ENCODE measurements around the gene LRRC34. TPM values are rescaled to one million over a fixed set of nuclear protein-coding genes. Genes with fewer than 3 reads are reported as not detected.

The LRRC34 gene
- total and polyA plus RNA-seq, 2 of the 8 experiments (the other 6 are each of a cell fraction or from before 2014, with no cell fraction given), result 3.3 to 4.1 TPM

GRCh38 chr3:169815590-169816150, 3.0 kb upstream of the LRRC34 start:
- H2BK12ac ChIP-seq (ENCODE audit: low read depth, low read length), result no peak overlapping the region
- H3K9ac ChIP-seq (replicated peaks in 1 of 4; ENCODE audit: extremely low read depth in 1 of 4, low read depth in 3 of 4, low read length in 3 of 4), result no peak overlapping the region
- no peak for TF ChIP-seq CBX8 (IDR thresholded peaks at IDR 0.05; ENCODE audit: borderline replicate concordance, low read depth, low read length)
- no peak for TF ChIP-seq SP1 (IDR thresholded peaks at IDR 0.05; ENCODE audit: low read depth, low read length)
- TF ChIP-seq CBX5 (IDR thresholded peaks at IDR 0.05; ENCODE audit: low read depth, low read length), result no peak
- TF ChIP-seq E2F6 (IDR thresholded peaks at IDR 0.05), result no peak
- TF ChIP-seq YY1 (IDR thresholded peaks at IDR 0.05; ENCODE audit: low read depth, low read length), result no peak
- no peak for TF ChIP-seq EGR1 (IDR thresholded peaks at IDR 0.05; ENCODE audit: borderline replicate concordance, low read depth, low read length)
- no peak for TF ChIP-seq POLR2AphosphoS5 (IDR thresholded peaks at IDR 0.05; ENCODE audit: low read depth, low read length)
- TF ChIP-seq SIN3A (conservative IDR thresholded peaks at IDR 0.05 in 1 of 2, IDR thresholded peaks at IDR 0.05 in 1 of 2; ENCODE audit: low read depth in 1 of 2, low read length in 2 of 2), result no peak
- no peak for TF ChIP-seq GTF2F1 (IDR thresholded peaks at IDR 0.05; ENCODE audit: borderline replicate concordance, low read depth, low read length)
- TF ChIP-seq JUND (IDR thresholded peaks at IDR 0.05; ENCODE audit: low read length), result no peak
- no peak overlapping the region for H2BK20ac ChIP-seq (ENCODE audit: low read length)
- no peaks in the 10 kb centered on the region; a peak in 1 of 4 replicates for H3K9me3 ChIP-seq (ENCODE audit: insufficient read depth in 2 of 2, low read depth in 1 of 2, low read length in 1 of 2)
- H3K23ac ChIP-seq (ENCODE audit: insufficient read length), result no peak overlapping the region
- H4K91ac ChIP-seq (replicated peaks; ENCODE audit: insufficient read length, low read length), result no peak overlapping the region
- H3K79me1 ChIP-seq (ENCODE audit: low read depth, low read length), result no peaks in the 10 kb centered on the region
- no peak overlapping the region for H2BK5ac ChIP-seq (ENCODE audit: low read depth, low read length)
- H3K79me2 ChIP-seq (ENCODE audit: control insufficient read depth in 1 of 2, insufficient read depth in 2 of 2, low read length in 2 of 2), result no peaks in the 10 kb centered on the region
- no peak overlapping the region for H4K8ac ChIP-seq (ENCODE audit: extremely low read depth, insufficient read depth, low read length)
- H3K23me2 ChIP-seq (ENCODE audit: low read depth, low read length), result peaks cover 4% of the 10 kb centered on the region; the same call in 1 of the 2 replicates
- no peak overlapping the region for H3K27ac ChIP-seq (ENCODE audit: low read depth, low read length)
- no peak overlapping the region for H2BK15ac ChIP-seq (ENCODE audit: low read length)
- H2BK120ac ChIP-seq (replicated peaks; ENCODE audit: low read depth, low read length), result no peak overlapping the region
- DNase-seq (ENCODE audit: low read depth in 1 of 2, low spot score in 2 of 2) (no peak), FAIRE-seq (no peak)
- ChIA-PET POLR2A (ENCODE audit: partially characterized antibody) (no interaction called here), CTCF (ENCODE audit: partially characterized antibody) (no interaction called here)
- H3K36me3 ChIP-seq (ENCODE audit: control insufficient read depth in 2 of 4, insufficient read depth in 4 of 4, low read length in 3 of 4), result no peaks in the 10 kb centered on the region
- peaks cover 0 to 7% (median 4%) of the 10 kb centered on the region in 4 experiments; a peak in 6 of 7 replicates for H3K27me3 ChIP-seq (replicated peaks in 1 of 4; ENCODE audit: control insufficient read depth in 3 of 4, extremely low read depth in 1 of 4, insufficient read depth in 3 of 4, low read length in 3 of 4)
- H2AK5ac ChIP-seq (ENCODE audit: low read depth, low read length), result no peak overlapping the region
- no peak overlapping the region for H3K4me3 ChIP-seq (ENCODE audit: extremely low read depth in 1 of 4, insufficient read depth in 2 of 4, low read depth in 3 of 4, low read length in 4 of 4)
- peaks cover 7 to 20% (median 10%) of the 10 kb centered on the region in 4 experiments; a peak in 6 of 7 replicates for H3K4me1 ChIP-seq (replicated peaks in 1 of 4; ENCODE audit: control insufficient read depth in 3 of 4, insufficient read depth in 4 of 4, low read length in 3 of 4)
- H2AFZ ChIP-seq (ENCODE audit: low read length), result no peak overlapping the region
- no peak overlapping the region for H3K18ac ChIP-seq (ENCODE audit: extremely low read depth, low read length)
- H4K20me1 ChIP-seq (replicated peaks in 1 of 2; ENCODE audit: control insufficient read depth in 1 of 2, insufficient read depth in 2 of 2, low read length in 2 of 2), result no peaks in the 10 kb centered on the region
- H3K4me2 ChIP-seq (ENCODE audit: insufficient read depth in 1 of 2, low read depth in 2 of 2, low read length in 2 of 2), result no peak overlapping the region
- H4K5ac ChIP-seq (ENCODE audit: insufficient read length, low read depth, low read length), result no peak overlapping the region
- WGBS, 2 experiments (ENCODE audit: extremely low coverage in 1 of 2, insufficient coverage in 1 of 2, insufficient read length in 1 of 2, insufficient replicate concordance in 2 of 2, low coverage in 1 of 2, low lambda C conversion rate in 2 of 2, missing lambda C conversion rate in 1 of 2), result 93% methylated on average over 4 of the region's 4 CpGs; no CpG with 5 or more reads in 1 of the 2 experiments
- H3K56ac ChIP-seq (replicated peaks; ENCODE audit: insufficient read length, low read depth, low read length), result no peak overlapping the region
- H3K14ac ChIP-seq (ENCODE audit: insufficient read length), result no peak overlapping the region
- no peak overlapping the region for H3K4ac ChIP-seq (replicated peaks; ENCODE audit: insufficient read length, low read depth, low read length)

Measured in H1 (cell line).